Mesodermal cell (in vitro differentiated cells): Measurements from ENCODE around the gene NCAM2.

ENCODE experiments used
- H3K27ac ChIP-seq: 2 replicates; pipeline ENCODE4 v1.7.0; 2013; ENCODE audit warnings: mild to moderate bottlenecking, low read depth, low read length, moderate library complexity; ENCODE audit not compliant: severe bottlenecking
- H3K36me3 ChIP-seq: 2 replicates; pipeline ENCODE4 v1.7.1; 2013; ENCODE audit warnings: mild to moderate bottlenecking, low read length, moderate library complexity; ENCODE audit not compliant: control insufficient read depth, insufficient read depth
- H3K4me1 ChIP-seq: one replicate; pipeline ENCODE4 v1.7.1; 2013; ENCODE audit warnings: mild to moderate bottlenecking, low read length; ENCODE audit not compliant: insufficient read depth, control insufficient read depth, poor library complexity, severe bottlenecking
- H3K4me3 ChIP-seq: 2 replicates; pipeline ENCODE4 v1.7.0; 2013; ENCODE audit warnings: low read length, control low read depth, mild to moderate bottlenecking; ENCODE audit not compliant: insufficient read depth, poor library complexity, severe bottlenecking; ENCODE audit errors: extremely low read depth
- H3K9me3 ChIP-seq: 2 replicates; pipeline ENCODE4 v1.7.1; 2013; ENCODE audit warnings: mild to moderate bottlenecking, low read length, moderate library complexity; ENCODE audit not compliant: control insufficient read depth
- WGBS, 2 experiments: methylation state at CpG; one replicate each; pipeline ENCODE4 v1.1.5; 2013; ENCODE audit warnings: missing lambda C conversion rate in 2 of 2; ENCODE audit not compliant: insufficient coverage in 2 of 2; 5-methylcytosine and 5-hydroxymethylcytosine counted together

The NCAM2 gene

GRCh38 chr21:21241391-21241790 is 243.2 kb downstream of the NCAM2 start:
- H3K4me1 ChIP-seq, result no peaks in the 10 kb centered on the region
- no peak overlapping the region for H3K27ac ChIP-seq
- H3K9me3 ChIP-seq, result no peaks in the 10 kb centered on the region
- no peak overlapping the region for H3K4me3 ChIP-seq
- H3K36me3 ChIP-seq, result no peaks in the 10 kb centered on the region

- H3K4me3 ChIP-seq, result no peak overlapping the region
- H3K9me3 ChIP-seq, result no peaks in the 10 kb centered on the region
- WGBS, 2 experiments, result 100% methylated on average over 2 of the region's 3 CpGs; no CpG with 5 or more reads in 1 of the 2 experiments
- no peak overlapping the region for H3K27ac ChIP-seq
- H3K36me3 ChIP-seq, result no peaks in the 10 kb centered on the region
- no peaks in the 10 kb centered on the region for H3K4me1 ChIP-seq
These were observed 247.8 kb downstream of the NCAM2 start for GRCh38 chr21:21246007-21246406.

DNA sequence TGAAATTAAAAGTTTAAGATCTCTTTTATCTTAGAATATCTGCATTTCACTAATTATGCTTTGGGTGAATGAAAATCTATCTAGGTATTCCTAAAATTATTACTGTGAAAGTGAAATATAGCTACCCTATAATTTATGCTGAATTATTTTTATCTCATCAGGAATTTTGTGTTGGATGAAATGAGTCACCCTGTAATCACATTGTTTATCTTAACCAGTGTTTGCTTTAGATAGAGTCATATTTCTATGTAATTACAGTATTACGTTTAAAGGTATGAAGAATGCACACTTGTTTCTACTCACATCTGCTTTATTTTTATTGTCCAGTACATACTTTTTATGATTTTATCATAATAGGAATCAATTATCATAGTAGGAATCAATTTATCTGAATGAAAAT is 249.2 kb downstream of the NCAM2 start:
- WGBS, 2 experiments, result no CpG with 5 or more reads among the region's 1 CpG
- Histone ChIP-seq H3K27ac (no peak overlapping the region), H3K36me3 (no peaks in the 10 kb centered on the region), H3K9me3 (no peaks in the 10 kb centered on the region), H3K4me3 (no peak overlapping the region), H3K4me1 (no peaks in the 10 kb centered on the region)

- H3K36me3 ChIP-seq, result no peaks in the 10 kb centered on the region
- no peaks in the 10 kb centered on the region for H3K9me3 ChIP-seq
- WGBS, 2 experiments, result no CpG with 5 or more reads among the region's 1 CpG
- H3K27ac ChIP-seq, result no peak overlapping the region
- H3K4me3 ChIP-seq, result no peak overlapping the region
- no peaks in the 10 kb centered on the region for H3K4me1 ChIP-seq
These were observed 263.8 kb downstream of the NCAM2 start for GRCh38 chr21:21262048-21262447.

DNA sequence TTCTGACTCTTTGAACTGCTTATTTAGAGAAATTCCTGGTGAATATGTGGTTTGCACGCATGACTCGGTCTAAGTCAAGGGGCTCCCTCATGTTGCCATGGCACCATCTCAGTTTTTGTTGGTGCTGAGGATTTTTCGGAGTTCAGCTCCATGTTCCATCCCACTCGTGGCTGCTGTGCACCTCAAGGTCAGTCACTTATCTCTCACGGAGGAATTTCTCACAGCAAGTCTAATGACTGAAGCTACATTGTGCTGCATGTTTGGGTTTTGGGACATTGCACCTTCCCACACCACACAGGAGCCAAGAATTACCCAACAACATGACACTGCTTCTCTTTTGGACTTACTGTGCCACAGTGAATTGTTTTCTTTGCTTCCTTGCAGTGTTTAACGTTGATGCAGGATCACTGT is 269.9 kb downstream of the NCAM2 start:
- H3K4me3 ChIP-seq, result no peak overlapping the region
- no peak overlapping the region for H3K27ac ChIP-seq
- no peaks in the 10 kb centered on the region for H3K4me1 ChIP-seq
- 89 to 93% methylated on average over 4 to 5 of the region's 6 CpGs for WGBS, 2 experiments
- H3K36me3 ChIP-seq, result no peaks in the 10 kb centered on the region
- H3K9me3 ChIP-seq, result no peaks in the 10 kb centered on the region

GRCh38 chr21:21268885-21269284 is 270.7 kb downstream of the NCAM2 start:
- Histone ChIP-seq H3K4me3 (no peak overlapping the region), H3K27ac (no peak overlapping the region), H3K36me3 (no peaks in the 10 kb centered on the region), H3K9me3 (no peaks in the 10 kb centered on the region), H3K4me1 (no peaks in the 10 kb centered on the region)

DNA sequence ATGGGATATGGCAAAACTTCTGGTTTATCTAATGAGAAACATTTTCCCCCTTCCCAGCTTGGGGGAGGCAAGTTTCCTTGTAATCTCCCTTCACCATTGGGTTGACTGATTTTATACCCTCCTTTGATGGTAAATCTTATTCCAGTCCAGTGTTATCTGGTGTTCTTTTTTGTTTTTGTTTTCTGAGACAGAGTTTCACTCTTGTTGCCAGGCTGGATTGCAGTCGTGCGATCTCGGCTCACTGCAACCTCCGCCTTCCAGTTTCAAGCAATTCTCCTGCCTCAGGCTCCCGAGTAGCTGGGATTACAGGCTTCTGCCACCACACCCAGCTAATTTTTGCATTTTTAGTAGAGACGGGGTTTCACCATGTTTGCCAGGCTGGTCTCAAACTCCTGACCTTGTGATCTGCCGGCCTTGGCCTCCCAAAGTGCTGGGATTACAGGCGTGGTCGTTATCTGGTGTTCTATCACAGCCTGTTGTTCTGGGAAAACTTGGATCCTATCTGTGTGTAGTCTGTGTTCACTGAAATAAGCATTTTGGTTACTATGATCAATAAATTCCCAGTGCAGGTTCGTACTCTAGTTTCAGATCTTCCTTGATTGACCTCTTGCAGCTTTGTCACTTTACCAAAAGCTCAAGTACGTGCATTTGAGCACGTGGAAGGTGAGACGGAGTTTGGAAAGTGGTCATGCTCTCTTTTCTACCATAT is 281.1 kb downstream of the NCAM2 start:
- Histone ChIP-seq H3K4me3 (no peak overlapping the region), H3K9me3 (no peaks in the 10 kb centered on the region), H3K4me1 (no peaks in the 10 kb centered on the region), H3K27ac (no peak overlapping the region), H3K36me3 (no peaks in the 10 kb centered on the region)
- WGBS, 2 experiments, result 79 to 93% methylated on average over 8 to 10 of the region's 13 CpGs

GRCh38 chr21:21283810-21284209 is 285.6 kb downstream of the NCAM2 start:
- Histone ChIP-seq H3K4me3 (no peak overlapping the region), H3K9me3 (no peaks in the 10 kb centered on the region), H3K4me1 (no peaks in the 10 kb centered on the region), H3K27ac (no peak overlapping the region), H3K36me3 (no peaks in the 10 kb centered on the region)
- WGBS, 2 experiments, result no CpG with 5 or more reads among the region's 2 CpGs

GRCh38 chr21:21286170-21286798 is 288.1 kb downstream of the NCAM2 start:
- Histone ChIP-seq H3K4me3 (no peak overlapping the region), H3K27ac (no peak overlapping the region), H3K9me3 (no peaks in the 10 kb centered on the region), H3K4me1 (no peaks in the 10 kb centered on the region), H3K36me3 (no peaks in the 10 kb centered on the region)
- 100% methylated on average over 1 of the region's 4 CpGs; no CpG with 5 or more reads in 1 of the 2 experiments for WGBS, 2 experiments

DNA sequence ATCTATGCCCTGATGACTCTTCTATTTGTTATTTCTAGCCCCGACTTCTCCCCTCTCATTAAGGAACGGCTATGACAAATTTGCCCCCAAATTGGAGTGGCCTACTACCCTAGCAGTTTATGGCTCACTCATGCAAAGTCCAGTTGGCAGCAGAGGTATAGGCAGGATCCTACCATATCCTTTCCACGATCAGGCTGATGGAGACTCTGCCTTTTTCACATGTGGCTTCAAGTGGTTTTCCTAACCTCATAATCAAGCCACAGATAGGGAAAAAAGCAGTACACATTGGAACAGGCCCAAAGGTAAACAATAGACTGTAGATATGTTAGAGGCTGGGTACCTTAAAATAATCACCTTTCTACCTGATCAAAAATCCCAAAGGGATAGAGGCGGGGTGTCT is 292.5 kb downstream of the NCAM2 start:
- Histone ChIP-seq H3K9me3 (no peaks in the 10 kb centered on the region), H3K4me1 (no peaks in the 10 kb centered on the region), H3K27ac (no peak overlapping the region), H3K4me3 (no peak overlapping the region), H3K36me3 (no peaks in the 10 kb centered on the region)
- 73 to 100% methylated on average over 1 to 3 of the region's 4 CpGs for WGBS, 2 experiments

DNA sequence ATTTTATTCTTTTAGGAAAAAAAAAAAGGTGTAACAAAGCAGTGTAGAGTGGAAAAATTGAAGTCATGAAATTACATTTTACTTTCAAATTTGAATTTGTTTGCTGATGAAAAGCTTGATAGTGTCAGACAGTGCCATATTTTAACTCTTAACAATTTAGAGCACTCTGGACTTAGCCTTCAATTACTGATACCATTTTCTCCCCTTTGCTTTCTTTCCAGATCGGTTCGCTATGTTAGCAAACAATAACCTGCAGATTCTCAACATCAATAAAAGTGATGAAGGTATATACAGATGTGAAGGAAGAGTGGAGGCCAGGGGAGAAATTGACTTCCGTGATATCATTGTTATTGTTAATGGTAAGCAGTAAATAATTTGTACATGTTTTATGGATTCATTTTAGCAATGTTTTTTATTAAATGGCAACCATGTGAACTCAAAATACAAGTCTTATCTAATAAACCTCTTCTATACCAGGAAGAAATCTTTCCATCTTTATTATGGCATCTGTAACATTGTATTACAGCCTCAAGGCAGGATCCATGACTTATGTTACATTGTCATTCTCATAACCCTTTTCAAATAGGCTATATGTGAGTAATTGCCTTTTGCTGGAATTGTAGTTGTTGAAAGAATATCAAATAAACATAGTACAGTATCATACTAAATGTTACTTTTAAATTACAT is 293.8 kb downstream of the NCAM2 start:
- WGBS, 2 experiments, result no CpG with 5 or more reads among the region's 3 CpGs
- no peaks in the 10 kb centered on the region for H3K36me3 ChIP-seq
- H3K4me1 ChIP-seq, result no peaks in the 10 kb centered on the region
- H3K27ac ChIP-seq, result no peak overlapping the region
- H3K4me3 ChIP-seq, result no peak overlapping the region
- no peaks in the 10 kb centered on the region for H3K9me3 ChIP-seq
